GM03348 (cell line): ENCODE measurements around the gene CDH23.

Experiments
- DNase-seq: peaks from one replicate; pipeline ENCODE4 v3.0.0; 2012; ENCODE audit warnings: low spot score

CDH23 gene

DNA sequence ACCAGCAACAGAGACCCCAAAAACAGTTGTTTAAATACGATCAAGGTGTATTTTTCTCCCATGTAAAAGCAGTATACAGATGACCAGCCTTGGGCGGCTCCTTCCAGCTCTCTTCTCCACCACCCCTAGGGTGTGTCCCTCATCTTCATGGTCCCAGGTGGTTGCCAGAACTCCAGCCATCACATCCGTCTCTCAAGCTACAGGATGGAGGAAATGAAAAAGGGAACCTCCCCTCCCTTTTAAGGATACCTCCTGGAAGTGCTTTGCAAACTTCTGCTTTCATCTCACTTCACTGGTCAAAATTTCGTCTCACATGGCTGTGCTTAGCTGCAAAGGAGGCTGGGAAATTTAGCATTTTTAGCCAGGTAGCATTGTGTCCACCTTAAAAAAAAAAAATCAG is 263.6 kb downstream of the CDH23 start:
- DNase-seq, result no peak

- DNase-seq, result no peak
These were observed 264.4 kb downstream of the CDH23 start for GRCh38 chr10:71661060-71661622.

GRCh38 chr10:71661779-71662336 is 265.1 kb downstream of the CDH23 start:
- DNase-seq, result no peak

- DNase-seq, result no peak
These were observed 266.6 kb downstream of the CDH23 start for GRCh38 chr10:71663311-71663710.

DNA sequence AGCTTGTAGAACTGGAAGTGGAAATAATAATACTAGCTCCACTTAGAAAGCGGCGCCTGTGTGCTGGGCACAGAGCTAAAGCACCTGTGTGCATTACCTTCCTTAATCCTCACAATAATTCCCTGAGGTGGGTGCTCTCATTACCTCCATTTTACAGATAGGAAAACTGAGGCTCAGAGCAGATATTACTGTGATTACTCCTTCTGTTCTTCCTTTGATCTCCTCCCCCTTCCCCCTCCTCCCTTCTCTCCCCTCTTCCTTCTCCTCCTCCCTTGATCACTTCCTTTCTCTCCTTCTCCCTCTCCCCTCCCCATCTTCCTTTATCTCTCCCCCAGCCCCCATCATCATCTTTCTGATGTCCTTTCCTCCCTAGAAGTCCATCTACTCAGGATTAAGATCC is 267.9 kb downstream of the CDH23 start:
- no peak for DNase-seq

GRCh38 chr10:71665456-71665855 is 268.7 kb downstream of the CDH23 start:
- no peak for DNase-seq

DNA sequence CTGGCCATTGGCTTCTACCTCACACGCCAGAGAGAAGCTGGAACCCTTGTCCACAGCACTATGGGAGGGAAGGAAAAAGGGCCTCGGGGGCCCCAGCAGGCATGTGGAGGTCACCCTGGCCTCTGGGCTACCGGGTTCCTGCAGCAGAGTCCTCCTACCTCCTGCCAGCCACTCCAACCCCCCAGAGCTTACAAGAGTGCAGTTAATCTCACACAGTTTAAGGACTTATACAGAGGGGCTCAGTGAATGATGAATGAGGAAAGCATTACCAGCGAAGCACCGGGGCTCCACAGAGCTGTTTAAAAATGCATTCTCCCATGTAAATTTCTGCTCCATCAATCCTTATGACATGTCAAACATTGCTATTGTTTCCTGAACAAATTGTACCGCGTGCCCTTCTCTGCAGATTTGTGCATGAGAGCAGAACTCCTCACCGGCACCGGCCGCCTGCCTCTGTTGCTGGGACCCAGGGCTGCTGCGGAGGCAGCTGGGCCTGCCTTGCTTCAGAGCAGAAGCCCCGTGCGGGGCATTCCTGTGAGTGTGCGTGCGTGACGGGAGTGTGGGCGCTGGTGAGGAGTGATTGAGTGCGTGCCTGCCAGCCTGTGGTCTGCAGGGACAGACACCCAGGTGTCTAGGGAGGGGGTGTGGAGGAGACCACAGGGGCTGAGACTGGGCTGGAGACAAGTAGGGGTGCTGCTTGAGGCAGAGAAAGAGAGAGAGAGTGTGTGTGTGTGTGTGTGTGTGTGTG is 270.1 kb downstream of the CDH23 start:
- no peak for DNase-seq

- no peak for DNase-seq
These were observed 270.6 kb downstream of the CDH23 start for GRCh38 chr10:71667387-71667752.

GRCh38 chr10:71671994-71672946 is 275.6 kb downstream of the CDH23 start:
- no peak for DNase-seq

DNA sequence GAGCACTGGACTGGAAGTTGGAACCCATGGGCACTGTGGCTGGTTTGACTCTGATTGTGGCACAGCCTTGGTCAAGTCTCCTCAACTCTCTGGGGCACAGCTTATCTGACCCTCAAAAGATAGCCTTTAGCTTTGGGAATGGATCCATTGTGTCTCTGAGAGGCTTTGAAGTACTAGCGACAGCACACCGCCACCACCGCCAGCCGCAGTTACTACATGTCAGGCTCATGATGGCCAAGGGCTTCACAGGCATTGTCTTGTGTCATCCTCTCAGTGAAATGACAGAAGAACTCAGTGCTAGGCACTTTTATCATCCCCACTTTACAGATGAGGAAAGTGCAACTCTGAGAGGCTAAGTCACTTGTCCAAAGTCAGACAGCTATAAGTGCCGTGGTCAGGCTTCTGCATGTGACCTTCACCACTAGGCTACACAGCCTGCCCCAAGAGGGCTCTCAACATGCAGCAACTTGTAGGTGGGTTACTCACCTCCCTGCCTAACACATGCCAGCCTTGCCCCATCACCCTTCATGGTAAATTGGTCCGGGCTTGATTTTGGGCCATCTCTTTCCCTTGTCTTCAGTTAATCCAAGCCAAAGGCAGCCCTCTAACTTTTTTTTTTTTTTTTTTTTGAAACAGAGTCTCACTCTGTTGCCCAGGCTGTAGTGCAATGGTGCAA is 278.7 kb downstream of the CDH23 start:
- DNase-seq, result no peak

DNA sequence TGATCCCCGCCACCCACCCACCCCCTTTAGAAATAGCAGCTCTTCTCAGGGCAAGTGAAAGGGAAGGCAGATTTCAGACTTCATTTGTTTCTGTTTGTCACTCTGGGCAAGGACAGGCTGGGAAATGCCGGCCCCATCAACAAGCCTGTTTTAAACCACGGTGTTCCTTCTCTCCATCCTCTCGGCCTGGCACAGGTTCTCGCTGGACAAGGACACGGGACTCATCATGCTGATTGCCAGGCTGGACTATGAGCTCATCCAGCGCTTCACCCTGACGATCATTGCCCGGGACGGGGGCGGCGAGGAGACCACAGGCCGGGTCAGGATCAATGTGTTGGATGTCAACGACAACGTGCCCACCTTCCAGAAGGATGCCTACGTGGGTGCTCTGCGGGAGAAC is 280.5 kb downstream of the CDH23 start:
- no peak for DNase-seq

DNA sequence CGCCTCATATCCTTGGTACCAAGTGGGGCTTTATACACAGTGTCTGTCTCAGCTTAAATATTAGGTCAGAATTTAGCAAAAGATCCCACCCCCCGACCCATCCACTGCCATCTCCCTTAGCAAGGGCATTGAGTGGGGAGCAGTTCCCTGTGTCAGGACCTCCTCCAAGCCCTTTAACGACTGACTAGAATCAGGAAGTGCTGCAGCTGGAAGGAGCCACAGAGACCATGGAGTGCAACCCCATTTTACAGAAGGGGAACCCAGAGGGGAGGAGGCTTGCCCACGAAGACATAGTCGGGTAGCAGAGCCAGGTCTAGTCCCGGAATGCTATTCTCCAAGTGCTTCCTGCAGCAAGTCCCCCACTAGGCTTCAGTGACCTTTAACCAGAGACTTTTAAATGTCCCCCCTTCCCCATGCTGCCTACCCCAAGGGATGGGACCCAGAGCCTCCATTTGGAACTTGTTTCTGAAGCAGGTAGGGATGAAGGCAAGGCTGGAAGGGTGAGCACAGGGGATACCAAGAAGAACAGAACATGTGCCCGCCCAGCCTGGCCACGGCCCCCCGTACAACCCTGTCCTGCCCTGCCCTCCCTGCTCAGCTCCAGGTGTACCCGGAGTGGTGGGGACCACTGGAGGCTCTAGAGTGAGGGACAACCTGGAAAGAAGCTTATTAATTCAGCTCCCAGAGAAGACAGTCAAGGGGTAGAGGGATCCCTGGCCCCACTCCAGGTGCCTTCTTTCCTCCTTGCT is 281.5 kb downstream of the CDH23 start:
- DNase-seq, result no peak

GRCh38 chr10:71679425-71679824 is 282.7 kb downstream of the CDH23 start:
- DNase-seq, result no peak

- DNase-seq, result no peak
These were observed 285.3 kb downstream of the CDH23 start for GRCh38 chr10:71681977-71682376.

DNA sequence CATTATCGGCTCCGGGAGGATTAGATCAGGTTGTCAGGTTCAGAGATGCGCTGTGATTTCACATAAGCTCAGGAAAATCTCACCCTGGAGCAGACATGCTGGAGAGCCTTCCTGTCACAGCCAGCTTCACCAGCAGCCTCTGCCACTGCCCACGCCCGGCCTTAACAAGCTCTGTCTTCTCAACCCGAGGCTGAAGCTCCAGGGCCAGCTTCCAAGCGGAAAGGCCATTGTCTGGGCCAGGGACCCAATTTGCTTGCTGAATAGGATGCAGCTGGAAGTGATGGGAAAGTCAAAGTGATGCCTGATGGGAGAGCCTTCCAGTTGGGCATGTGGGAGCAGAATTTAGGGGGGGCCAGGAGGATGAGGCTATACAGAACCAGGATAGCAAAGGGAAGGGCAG is 286.6 kb downstream of the CDH23 start:
- DNase-seq, result no peak

- no peak for DNase-seq
These were observed 287.8 kb downstream of the CDH23 start for GRCh38 chr10:71684356-71685173.

DNA sequence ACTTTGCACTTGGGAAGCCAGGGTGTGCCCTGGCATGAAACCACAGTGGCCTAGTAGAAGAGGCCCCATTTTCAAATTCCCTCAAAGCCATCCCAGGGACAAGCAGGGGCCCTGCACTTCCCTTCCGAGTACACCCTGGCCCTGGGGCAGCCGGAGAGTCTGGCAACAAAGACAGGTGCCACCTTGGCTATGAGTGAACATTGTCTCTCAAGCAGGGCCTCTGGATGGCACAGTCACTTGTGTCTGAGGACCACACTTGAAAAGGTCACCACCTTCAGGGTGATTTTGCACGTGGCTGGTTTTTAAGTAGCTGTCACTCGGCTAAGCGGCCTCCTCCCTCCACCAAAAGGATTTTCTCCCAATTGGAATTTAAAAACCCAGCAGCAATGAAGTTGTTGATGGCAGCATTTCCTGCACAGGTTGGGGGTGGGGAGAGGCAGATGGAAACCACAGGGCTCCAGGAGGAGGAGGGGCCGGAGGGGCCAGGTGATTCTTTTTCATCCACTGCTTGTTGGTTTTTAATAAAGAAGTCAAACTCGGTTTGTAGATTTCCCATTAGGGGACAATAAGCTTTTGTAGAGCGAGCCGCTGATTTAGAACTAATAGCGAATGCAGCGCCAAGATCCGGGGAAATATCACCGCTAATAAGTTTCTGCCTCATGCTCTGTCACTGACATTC is 289.0 kb downstream of the CDH23 start:
- no peak for DNase-seq

GRCh38 chr10:71687077-71687476 is 290.4 kb downstream of the CDH23 start:
- no peak for DNase-seq

- DNase-seq, result no peak
These were observed 290.8 kb downstream of the CDH23 start for GRCh38 chr10:71687480-71687879.

GRCh38 chr10:71688256-71688655 is 291.5 kb downstream of the CDH23 start:
- no peak for DNase-seq
